Erythroblast (primary cell): ENCODE measurements around the gene TBRG4.

Experiments
- DNase-seq, 2 experiments: peaks; one replicate each; lab custom pipeline; 2025; lab: John Stamatoyannopoulos, UW
- GATA1 ChIP-seq: IDR thresholded peaks from 2 replicates; pipeline ENCODE4 v1.6.1; 2011; ENCODE audit warnings: low read depth, mild to moderate bottlenecking, control low read depth, low read length, moderate library complexity
- POLR2A ChIP-seq: IDR thresholded peaks from 2 replicates; pipeline ENCODE4 v1.6.1; 2011; ENCODE audit warnings: mild to moderate bottlenecking, low read length

The TBRG4 gene

GRCh38 chr7:45132708-45133320, 21.3 kb upstream of the TBRG4 start:
- no peak for TF ChIP-seq POLR2A
- no peak for TF ChIP-seq GATA1
- DNase-seq, result no peak

- DNase-seq, result no peak
- TF ChIP-seq POLR2A, result no peak
- TF ChIP-seq GATA1, result no peak
Observed at GRCh38 chr7:45131891-45132290, 20.4 kb upstream of the TBRG4 start.

GRCh38 chr7:45130910-45131309, 19.4 kb upstream of the TBRG4 start:
- DNase-seq, result no peak
- no peak for TF ChIP-seq GATA1
- no peak for TF ChIP-seq POLR2A

DNA sequence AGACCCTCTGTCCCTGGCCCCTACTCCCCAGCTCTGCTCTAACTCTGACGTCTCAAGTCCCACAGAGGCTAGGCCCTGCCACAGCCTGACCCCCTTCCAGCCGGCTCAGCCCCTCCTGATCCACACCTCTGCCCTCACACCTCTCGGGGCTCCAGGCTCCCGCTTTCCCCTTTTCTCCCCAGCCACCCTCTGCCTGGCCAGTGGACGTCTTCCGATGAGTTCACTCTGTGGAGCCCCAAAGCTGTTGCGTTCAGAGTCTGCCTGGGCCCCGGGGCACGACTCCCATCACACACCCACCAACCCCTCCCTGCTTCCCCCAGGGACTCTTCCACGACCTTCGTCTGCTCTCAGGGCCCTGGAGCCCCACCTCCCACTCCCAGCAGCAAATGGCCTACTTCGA, 18.4 kb upstream of the TBRG4 start:
- TF ChIP-seq GATA1 (no peak), POLR2A (no peak)

DNA sequence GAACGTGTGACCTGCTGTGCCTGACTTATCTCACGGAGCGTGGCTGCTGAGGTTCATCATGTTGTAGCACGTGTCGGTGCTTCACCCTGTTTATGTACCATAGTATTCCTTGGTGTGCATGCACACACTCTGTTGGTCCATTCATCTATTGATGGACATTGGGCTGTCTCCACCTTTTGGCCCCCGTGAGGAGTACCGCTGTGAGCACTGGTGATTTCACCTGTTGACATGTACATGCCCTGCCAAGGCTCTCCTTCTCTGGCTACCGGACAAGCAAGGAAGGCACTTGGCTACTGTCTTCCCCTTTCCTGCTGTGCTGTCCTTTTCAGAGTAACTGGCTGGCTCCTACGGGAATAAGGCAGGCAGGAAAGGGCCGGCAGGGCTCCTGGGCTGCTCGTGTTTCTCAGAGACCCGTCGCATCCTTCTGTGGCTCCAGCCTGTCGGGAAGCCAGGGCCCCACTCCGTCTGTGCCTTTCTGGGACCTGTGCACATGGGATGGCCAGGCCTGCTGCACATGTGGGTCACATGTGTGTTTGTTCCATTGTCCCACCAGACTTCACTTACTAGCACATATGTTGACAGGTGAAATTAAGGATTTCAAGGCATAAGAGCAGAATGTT, 17.8 kb upstream of the TBRG4 start:
- no peak for DNase-seq
- TF ChIP-seq POLR2A, result no peak
- TF ChIP-seq GATA1, result no peak

More for the DNA sequence above, 18.4 kb upstream of the TBRG4 start:
- no peak for DNase-seq

- no peak for TF ChIP-seq POLR2A
- no peak for TF ChIP-seq GATA1
- DNase-seq, result no peak
Observed at GRCh38 chr7:45126920-45127319, 15.4 kb upstream of the TBRG4 start.

DNA sequence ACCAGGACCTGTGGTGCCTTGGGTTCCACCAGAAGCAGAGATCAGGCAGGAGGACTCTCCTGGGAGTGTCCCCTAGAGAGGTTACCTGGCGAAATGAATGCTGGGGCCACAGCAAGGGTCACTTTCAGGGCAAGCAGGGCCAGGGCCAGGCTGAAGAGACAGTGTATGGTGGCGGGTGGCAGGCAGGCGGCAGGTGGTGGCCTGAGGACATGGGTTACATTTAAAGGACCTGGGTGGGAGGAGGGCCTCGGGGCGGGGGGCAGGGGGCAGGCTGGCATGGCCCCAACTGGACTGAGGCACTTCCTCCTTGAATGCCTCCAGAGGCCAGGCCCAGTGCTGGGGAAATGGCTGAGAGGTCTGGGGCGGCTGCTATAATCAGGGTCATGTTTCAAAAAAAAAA, 14.7 kb upstream of the TBRG4 start:
- no peak for DNase-seq
- no peak for TF ChIP-seq GATA1
- TF ChIP-seq POLR2A, result no peak

- TF ChIP-seq POLR2A (no peak), GATA1 (no peak)
- no peak for DNase-seq
Observed at GRCh38 chr7:45125193-45125904, 13.9 kb upstream of the TBRG4 start.

DNA sequence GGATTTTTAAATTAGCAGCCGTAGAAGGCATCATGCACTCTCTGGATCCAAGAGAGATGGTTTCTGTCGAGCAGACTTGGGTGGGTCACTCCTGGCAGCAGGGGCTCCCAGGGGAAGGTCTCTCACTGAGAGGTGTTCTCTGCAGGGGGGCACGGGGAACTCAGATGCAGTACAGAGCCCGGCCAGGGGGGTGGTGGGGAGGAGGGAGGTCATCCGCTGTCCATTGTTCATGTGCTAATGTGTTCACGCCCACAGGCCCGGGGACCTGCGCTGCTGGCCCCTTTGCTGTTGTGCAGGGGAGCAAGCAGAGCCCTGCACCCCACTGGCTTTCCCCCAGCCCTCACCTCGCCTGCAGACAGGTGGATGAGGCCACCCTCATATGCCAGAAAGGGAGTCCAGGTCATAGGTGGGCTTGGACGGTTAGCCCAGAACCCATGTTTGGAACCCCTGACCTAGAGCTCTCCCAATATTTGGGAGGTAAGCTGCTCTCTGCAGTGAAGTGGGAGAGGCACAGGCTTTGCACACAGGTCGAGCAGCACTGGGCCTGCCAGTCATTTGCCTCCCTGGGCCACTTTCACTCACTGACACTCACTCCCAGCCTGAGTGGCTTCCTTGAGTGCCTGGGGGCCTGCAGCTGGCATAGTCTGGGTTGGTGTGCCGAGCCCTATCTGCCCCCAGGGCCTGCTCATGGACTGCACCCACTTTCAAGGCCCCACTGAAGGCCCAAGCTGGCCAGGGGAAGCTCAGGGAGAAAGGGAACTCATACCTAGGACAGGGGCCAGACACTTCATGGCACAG, 12.6 kb upstream of the TBRG4 start:
- DNase-seq, result no peak
- TF ChIP-seq GATA1, result no peak
- TF ChIP-seq POLR2A, result no peak

DNA sequence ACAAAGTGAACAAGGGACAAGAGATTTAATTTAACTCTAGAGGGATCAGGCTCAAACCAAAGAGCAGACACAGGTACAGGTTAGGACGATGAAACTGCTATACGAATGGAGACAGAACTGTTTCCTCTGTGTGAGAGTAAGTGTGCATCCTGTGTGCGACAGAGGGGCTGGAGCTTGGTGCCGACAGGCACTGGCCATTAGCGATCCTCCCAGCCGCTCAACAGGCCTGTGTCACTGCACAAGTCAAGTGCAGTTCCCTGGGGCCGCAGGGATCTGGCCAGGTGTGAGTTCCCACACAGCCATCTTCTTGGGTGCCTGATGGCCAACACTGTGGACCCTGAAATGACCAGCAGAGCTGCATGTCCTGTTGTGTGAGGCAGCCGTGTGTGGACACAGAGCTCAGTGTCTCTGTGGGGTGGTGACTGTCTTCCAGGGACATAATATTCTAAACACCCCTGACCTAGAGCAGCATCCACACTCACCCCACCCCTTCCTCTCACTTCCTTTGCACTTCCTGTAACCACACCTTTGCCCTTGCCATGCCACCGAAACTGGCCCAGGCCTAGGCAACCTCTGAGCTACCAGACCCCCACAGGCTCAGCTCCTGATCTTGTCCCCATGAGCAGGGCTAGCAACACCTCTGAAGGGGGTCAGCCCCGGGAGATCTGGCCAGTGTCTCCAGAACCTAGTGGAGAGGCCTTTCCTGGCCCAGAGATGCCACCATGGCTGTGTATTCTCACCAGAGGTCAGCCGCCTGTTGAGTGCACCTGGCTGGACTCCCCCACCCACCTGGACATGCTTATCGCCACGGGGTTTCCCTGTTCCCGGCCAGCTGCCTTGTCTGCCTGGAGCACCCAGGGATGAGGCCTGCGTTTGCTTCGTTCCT, 11.7 kb upstream of the TBRG4 start:
- DNase-seq, result no peak
- TF ChIP-seq GATA1 (no peak), POLR2A (no peak)

GRCh38 chr7:45119550-45119949, 8.1 kb upstream of the TBRG4 start:
- no peak for DNase-seq
- TF ChIP-seq GATA1 (no peak), POLR2A (no peak)

- no peak for TF ChIP-seq GATA1
- no peak for TF ChIP-seq POLR2A
- no peak for DNase-seq
Observed at GRCh38 chr7:45118889-45119331, 7.4 kb upstream of the TBRG4 start.

DNA sequence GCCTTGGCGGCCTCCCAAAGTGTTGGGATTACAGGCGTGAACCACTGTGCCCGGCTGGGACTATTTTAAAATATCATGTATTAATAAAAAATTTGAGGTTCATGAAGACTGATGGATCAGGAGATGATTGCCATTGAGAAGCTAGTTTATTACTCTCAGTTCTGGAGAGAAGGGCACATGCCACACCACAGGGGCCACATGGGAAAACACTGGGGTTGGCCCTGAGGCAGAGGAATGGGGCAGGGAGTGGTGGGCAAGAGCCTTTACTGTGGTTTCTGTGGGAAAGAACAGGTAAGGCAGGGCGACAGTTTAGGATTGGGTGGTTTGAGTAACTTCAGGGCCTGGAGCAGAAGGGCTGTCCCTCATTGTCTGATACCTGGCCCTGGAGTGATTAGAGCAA, 6.8 kb upstream of the TBRG4 start:
- DNase-seq, result no peak
- TF ChIP-seq GATA1 (no peak), POLR2A (no peak)
